Esophagus (tissue), 2 donors: ENCODE data around the gene EXOC3L2. TPM values are rescaled to one million over a fixed set of nuclear protein-coding genes. Genes with fewer than 3 reads are reported as not detected.

Source experiments
- H3K27ac ChIP-seq, 2 donors: one replicate each; pipeline ENCODE4 v1.5.1; 2013; ENCODE audit warnings: low read depth in 2 of 2, mild to moderate bottlenecking in 2 of 2, inconsistent platforms in 1 of 2, low read length in 1 of 2, moderate library complexity in 1 of 2
- H3K27me3 ChIP-seq, 2 donors: one replicate each; pipeline ENCODE4 v1.6.1; 2013; ENCODE audit warnings: low read length in 2 of 2, control low read depth in 1 of 2, mild to moderate bottlenecking in 1 of 2; ENCODE audit not compliant: insufficient read depth in 2 of 2, control insufficient read depth in 1 of 2
- H3K36me3 ChIP-seq, 2 donors: one replicate each; pipeline ENCODE4 v1.6.1; 2013; ENCODE audit warnings: low read length in 1 of 2; ENCODE audit not compliant: control insufficient read depth in 2 of 2, insufficient read depth in 2 of 2
- H3K4me1 ChIP-seq, 2 donors: one replicate each; pipeline ENCODE4 v1.6.1; 2013; ENCODE audit warnings: low read length in 1 of 2; ENCODE audit not compliant: control insufficient read depth in 2 of 2, insufficient read depth in 2 of 2
- H3K4me3 ChIP-seq, 2 donors: one replicate each; pipeline ENCODE4 v1.5.1; 2013; ENCODE audit warnings: low read length in 2 of 2, mild to moderate bottlenecking in 2 of 2, low read depth in 1 of 2, moderate library complexity in 1 of 2
- H3K9me3 ChIP-seq, 2 donors: one replicate each; pipeline ENCODE4 v1.6.1; 2013; ENCODE audit warnings: mild to moderate bottlenecking in 2 of 2, low read depth in 1 of 2, low read length in 1 of 2, moderate library complexity in 1 of 2; ENCODE audit not compliant: control insufficient read depth in 2 of 2, insufficient read depth in 1 of 2
- WGBS, 2 donors: extraction: QIAGEN DNeasy Blood & Tissue Kit; methylation state at CpG; one replicate each; pipeline ENCODE4 v1.1.7; 2013; 5-methylcytosine and 5-hydroxymethylcytosine counted together
- polyA plus RNA-seq, 2 donors: library from polyadenylated mRNA; stranded (reverse); fragments of 200-250 nt; gene quantifications; one replicate each; pipeline ENCODE4 v1.2.3, GENCODE V29; 2013
- donor health status: healthy with polysubstance abuse.
- donor health status: Bipolar disorder and iron deficiency.

EXOC3L2 gene
- polyA plus RNA-seq, 2 donors, result 1.3 to 1.5 TPM

GRCh38 chr19:45178262-45179071, 66.7 kb downstream of the EXOC3L2 start, which contains the start of gene BLOC1S3:
Gene BLOC1S3, plus strand, starts transcription at chr19:45178784. Its CDS starts 513 bp downstream, at chr19:45179297.
- 0% methylated on average over 51 of the region's 51 CpGs for WGBS, 2 donors
- Histone ChIP-seq H3K27ac (peak within 1 kb of the TSS; percentile 95 to 98), H3K9me3 (no peaks in the 10 kb centered on the region), H3K4me3 (peak within 1 kb of the TSS; percentile 77 to 79), H3K27me3 (no peaks in the 10 kb centered on the region), H3K36me3 (no peaks in the 10 kb centered on the region), H3K4me1 (peaks cover 0 to 14% of the 10 kb centered on the region in 2 donors)

DNA sequence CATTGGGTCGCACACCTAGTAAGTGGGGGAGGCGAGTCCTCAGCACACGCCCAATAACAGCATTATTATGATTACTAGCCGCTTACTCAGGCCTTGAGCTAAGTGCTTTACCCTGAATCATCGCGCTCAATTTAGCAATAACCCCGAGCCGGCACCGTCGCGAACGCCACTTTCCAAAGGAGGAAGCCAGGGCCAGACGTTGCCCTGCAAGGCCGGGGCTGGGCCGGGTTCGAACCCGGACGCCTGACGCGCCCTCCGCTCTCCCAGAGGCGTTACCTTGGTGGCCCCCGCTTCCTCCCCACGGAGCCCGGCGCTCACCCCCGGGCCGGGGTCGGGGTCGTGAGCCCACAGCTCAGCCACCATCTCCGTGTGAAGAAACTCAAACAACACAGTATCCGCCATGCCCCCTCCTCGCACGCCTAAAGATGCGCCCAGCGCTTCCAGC, 67.4 kb downstream of the EXOC3L2 start, which contains the start of gene TRAPPC6A:
TRAPPC6A (minus strand) TSS at position 421 of the 445 bp plus-strand sequence; CDS start at position 402, 19 bp downstream.
- no peaks in the 10 kb centered on the region for H3K9me3 ChIP-seq
- H3K27ac ChIP-seq, result peak within 1 kb of the TSS; percentile 95 to 98
- H3K27me3 ChIP-seq, result no peaks in the 10 kb centered on the region
- peak within 1 kb of the TSS; percentile 77 to 79 for H3K4me3 ChIP-seq
- peaks cover 0 to 14% of the 10 kb centered on the region in 2 donors for H3K4me1 ChIP-seq
- H3K36me3 ChIP-seq, result no peaks in the 10 kb centered on the region
- 0% methylated on average over 36 of the region's 36 CpGs for WGBS, 2 donors

DNA sequence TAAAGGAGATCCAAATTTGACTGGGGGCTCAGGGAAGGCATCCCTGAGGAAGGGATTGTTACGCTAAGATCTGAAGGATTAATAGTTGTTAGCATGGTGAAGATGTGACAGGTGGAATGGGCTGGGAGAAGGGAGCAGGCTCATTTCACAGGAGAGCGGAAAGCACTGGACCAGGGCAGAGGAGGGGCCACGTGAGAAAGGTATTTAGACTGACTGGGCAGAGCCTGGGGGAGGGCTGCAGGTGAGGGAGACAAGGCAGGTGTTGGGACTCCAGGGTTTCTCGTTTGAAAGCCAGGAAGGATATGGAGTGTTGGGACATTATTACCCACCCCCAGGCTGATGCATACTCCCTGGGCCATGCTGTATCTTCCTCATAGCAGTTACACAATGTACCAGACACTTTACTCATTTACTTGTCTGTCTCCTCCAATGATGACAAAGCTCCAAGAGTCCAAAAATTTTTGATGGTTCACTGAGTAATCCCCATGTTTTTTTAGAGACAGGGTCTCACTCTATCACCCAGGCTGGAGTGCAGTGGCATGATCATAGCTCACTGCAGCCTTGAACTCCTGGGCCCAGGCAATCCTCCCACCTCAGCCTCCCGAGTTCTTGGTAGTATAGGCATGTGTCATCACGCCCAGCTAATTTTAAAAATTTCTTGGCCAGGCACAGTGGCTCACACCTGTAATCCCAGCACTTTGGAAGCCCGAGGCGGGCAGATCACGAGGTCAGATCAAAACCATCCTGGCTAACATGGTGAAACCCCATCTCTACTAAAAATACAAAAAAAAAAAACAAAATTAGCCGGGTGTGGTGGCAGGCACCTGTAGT, 69.5 kb downstream of the EXOC3L2 start:
- no peak overlapping the region for H3K27ac ChIP-seq
- no peaks in the 10 kb centered on the region for H3K36me3 ChIP-seq
- WGBS, 2 donors, result 66 to 73% methylated on average over 10 of the region's 10 CpGs
- H3K9me3 ChIP-seq, result no peaks in the 10 kb centered on the region
- no peaks in the 10 kb centered on the region for H3K27me3 ChIP-seq
- peaks cover 5 to 17% of the 10 kb centered on the region in 2 donors for H3K4me1 ChIP-seq
- H3K4me3 ChIP-seq, result no peak overlapping the region

- Histone ChIP-seq H3K27me3 (no peaks in the 10 kb centered on the region), H3K36me3 (no peaks in the 10 kb centered on the region), H3K4me3 (no peak overlapping the region), H3K4me1 (peaks cover 5 to 13% of the 10 kb centered on the region in 2 donors), H3K9me3 (no peaks in the 10 kb centered on the region), H3K27ac (no peak overlapping the region)
- 85% methylated on average over 12 of the region's 12 CpGs for WGBS, 2 donors
These were observed 71.4 kb downstream of the EXOC3L2 start for GRCh38 chr19:45173816-45174215.

DNA sequence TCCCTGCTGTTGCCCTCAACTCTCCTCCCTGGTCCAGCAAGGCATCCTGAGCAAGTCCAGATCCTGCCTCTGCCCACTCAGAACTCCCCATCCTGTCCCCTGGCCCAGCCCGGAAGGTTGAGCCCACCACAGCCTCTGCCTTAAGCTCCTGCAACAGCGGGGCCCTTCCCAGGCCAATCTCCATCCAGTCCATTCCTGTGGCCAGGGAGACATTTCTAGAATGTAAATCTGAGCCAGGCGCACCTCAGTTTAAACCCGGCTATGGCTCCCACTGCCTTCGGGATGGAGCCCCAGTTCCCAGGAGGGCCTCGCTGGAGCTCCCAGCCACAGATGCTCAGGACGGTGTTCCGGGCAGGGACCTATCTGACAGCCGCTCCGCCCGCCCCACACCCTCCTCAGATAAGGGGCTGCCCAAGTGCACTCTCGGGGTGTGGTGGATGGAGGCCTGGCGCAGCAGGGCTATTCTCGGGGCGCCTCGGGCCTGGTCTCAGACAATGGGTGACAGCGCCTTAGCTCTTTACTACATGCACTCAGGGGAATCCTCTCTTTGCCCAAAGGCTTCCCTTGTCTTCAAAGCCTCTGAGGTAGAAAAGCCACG, 72.5 kb downstream of the EXOC3L2 start:
- no peak overlapping the region for H3K4me3 ChIP-seq
- H3K27me3 ChIP-seq, result no peaks in the 10 kb centered on the region
- 89 to 91% methylated on average over 15 to 17 of the region's 18 CpGs for WGBS, 2 donors
- H3K9me3 ChIP-seq, result no peaks in the 10 kb centered on the region
- no peaks in the 10 kb centered on the region for H3K36me3 ChIP-seq
- H3K4me1 ChIP-seq, result peaks cover 5 to 13% of the 10 kb centered on the region in 2 donors
- no peak overlapping the region for H3K27ac ChIP-seq

GRCh38 chr19:45172173-45172572, 73.0 kb downstream of the EXOC3L2 start:
- Histone ChIP-seq H3K27me3 (no peaks in the 10 kb centered on the region), H3K27ac (no peak overlapping the region), H3K4me3 (no peak overlapping the region), H3K9me3 (no peaks in the 10 kb centered on the region), H3K36me3 (no peaks in the 10 kb centered on the region), H3K4me1 (peaks cover 5 to 11% of the 10 kb centered on the region in 2 donors)
- WGBS, 2 donors, result 48 to 51% methylated on average over 4 of the region's 4 CpGs

- H3K27me3 ChIP-seq, result no peaks in the 10 kb centered on the region
- H3K4me3 ChIP-seq, result no peak overlapping the region
- no peaks in the 10 kb centered on the region for H3K9me3 ChIP-seq
- H3K36me3 ChIP-seq, result no peaks in the 10 kb centered on the region
- WGBS, 2 donors, result 25 to 35% methylated on average over 7 of the region's 7 CpGs
- H3K27ac ChIP-seq, result peak overlapping the region in 1 of 2 donors; percentile 10
- peaks cover 5 to 17% of the 10 kb centered on the region in 2 donors for H3K4me1 ChIP-seq
These were observed 74.0 kb downstream of the EXOC3L2 start for GRCh38 chr19:45171211-45171623.

DNA sequence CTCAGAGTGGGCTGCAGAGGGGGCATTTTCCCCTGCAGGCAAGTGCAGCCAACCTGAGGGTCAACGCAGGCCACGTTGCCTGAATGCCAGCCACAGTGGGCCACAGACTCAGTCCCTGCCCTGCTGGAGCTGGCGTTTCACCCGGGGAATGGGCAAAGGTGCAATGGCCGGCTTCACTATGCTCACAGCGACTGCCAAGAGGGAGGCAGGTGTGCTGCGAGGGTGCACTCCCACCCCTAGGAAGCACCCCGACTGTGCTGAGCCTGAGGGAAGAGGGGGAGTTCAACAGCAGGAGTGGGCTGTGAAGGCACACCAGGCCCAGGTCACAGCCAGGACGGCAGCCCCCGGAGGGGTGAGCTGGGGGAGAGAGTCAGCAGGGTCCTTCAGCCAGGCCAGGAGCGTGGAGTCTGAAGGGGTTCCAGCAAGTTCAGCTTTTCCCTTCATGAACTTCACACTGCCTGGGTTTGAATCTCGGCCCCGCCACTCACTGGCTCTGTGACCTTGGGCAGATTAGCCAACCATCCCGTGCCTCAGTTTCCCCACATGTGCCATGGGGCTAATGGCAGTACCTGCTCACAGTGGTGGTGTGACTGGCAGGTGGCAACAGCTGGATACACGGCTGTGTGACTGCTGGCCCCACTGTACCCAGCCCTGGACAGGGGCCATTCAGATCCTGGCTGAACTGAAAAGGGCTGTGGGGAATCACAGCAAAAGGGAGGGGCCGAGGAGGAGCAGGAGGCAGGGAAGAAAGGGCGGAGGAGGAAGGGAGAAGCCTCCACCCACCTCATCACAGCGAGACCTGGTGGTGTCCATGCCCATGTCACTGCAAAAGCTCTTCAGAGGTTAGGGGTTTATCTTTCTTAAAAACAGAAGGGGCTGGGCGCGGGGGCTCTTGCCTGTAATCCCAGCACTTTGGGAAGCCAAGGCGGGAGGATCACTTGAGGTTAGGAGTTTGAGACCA, 74.8 kb downstream of the EXOC3L2 start:
- no peak overlapping the region for H3K4me3 ChIP-seq
- H3K4me1 ChIP-seq, result peaks cover 5 to 17% of the 10 kb centered on the region in 2 donors
- no peaks in the 10 kb centered on the region for H3K36me3 ChIP-seq
- 80 to 82% methylated on average over 21 of the region's 21 CpGs for WGBS, 2 donors
- H3K27me3 ChIP-seq, result no peaks in the 10 kb centered on the region
- H3K27ac ChIP-seq, result no peak overlapping the region
- no peaks in the 10 kb centered on the region for H3K9me3 ChIP-seq
